ENCODE data around the gene KCNH5. TPM values are rescaled to one million over a fixed set of nuclear protein-coding genes. Genes with fewer than 3 reads are reported as not detected.

KCNH5 gene
- total RNA-seq, 4 donors from 2014 or later = not detected

DNA sequence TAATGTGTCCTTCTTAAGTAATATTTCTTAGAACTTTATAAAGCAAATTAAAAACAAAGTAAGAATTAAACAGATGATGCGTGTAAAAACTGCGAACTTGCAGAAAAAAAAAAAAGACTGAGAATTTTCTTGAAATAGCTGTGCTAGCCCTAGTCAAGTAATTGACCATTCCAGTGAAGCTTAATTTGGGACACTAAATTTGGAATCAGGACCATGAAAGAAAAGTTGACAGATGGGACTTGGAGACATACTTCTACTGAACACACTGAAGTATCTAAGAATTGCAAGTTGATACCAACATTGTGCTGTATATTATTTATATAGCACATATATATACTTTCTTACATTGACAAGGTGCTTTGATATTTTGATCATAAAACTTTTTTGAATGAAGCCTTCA lies 386.6 kb downstream of the KCNH5 start:
- intact Hi-C loops (cut with DNase I; ENCODE audit: low total_unique reads) = no loop called here
- DNase-seq (no peak), ATAC-seq (no peak)
- in situ Hi-C loops (cut with MboI; ENCODE audit: low sequenced_read_pairs in 4 of 4) = no loop called here
- TF ChIP-seq POLR2A (IDR thresholded peaks at IDR 0.05) = no peak
- TF ChIP-seq CTCF (IDR thresholded peaks at IDR 0.05 in 4 of 5, conservative IDR thresholded peaks at IDR 0.05 in 1 of 5) = no peak
- H3K36me3 ChIP-seq = no peaks in the 10 kb centered on the region
- no peaks in the 10 kb centered on the region for H3K9me3 ChIP-seq
- no peaks in the 10 kb centered on the region for H3K4me1 ChIP-seq
- no peaks in the 10 kb centered on the region for H3K27me3 ChIP-seq
- no peak overlapping the region for H3K27ac ChIP-seq
- H3K4me3 ChIP-seq = no peak overlapping the region

GRCh38 chr14:62657376-62657775 lies 387.9 kb downstream of the KCNH5 start:
- Histone ChIP-seq H3K27ac (no peak overlapping the region), H3K4me1 (no peaks in the 10 kb centered on the region), H3K27me3 (no peaks in the 10 kb centered on the region), H3K9me3 (no peaks in the 10 kb centered on the region), H3K4me3 (no peak overlapping the region), H3K36me3 (no peaks in the 10 kb centered on the region)
- intact Hi-C loops (cut with DNase I; ENCODE audit: low total_unique reads) = no loop called here
- TF ChIP-seq CTCF (IDR thresholded peaks at IDR 0.05 in 4 of 5, conservative IDR thresholded peaks at IDR 0.05 in 1 of 5) = no peak
- TF ChIP-seq POLR2A (IDR thresholded peaks at IDR 0.05) = no peak
- in situ Hi-C loops (cut with MboI; ENCODE audit: low sequenced_read_pairs in 4 of 4) = no loop called here
- no peak for ATAC-seq
- DNase-seq = no peak

- no peaks in the 10 kb centered on the region for H3K9me3 ChIP-seq
- no peak overlapping the region for H3K4me3 ChIP-seq
- no peak for DNase-seq
- ATAC-seq = no peak
- no peaks in the 10 kb centered on the region for H3K27me3 ChIP-seq
- no peak overlapping the region for H3K27ac ChIP-seq
- no peaks in the 10 kb centered on the region for H3K36me3 ChIP-seq
- intact Hi-C loops (cut with DNase I; ENCODE audit: low total_unique reads) (no loop called here), in situ Hi-C loops (cut with MboI; ENCODE audit: low sequenced_read_pairs in 4 of 4) (no loop called here)
- TF ChIP-seq POLR2A (IDR thresholded peaks at IDR 0.05) (no peak), CTCF (IDR thresholded peaks at IDR 0.05 in 4 of 5, conservative IDR thresholded peaks at IDR 0.05 in 1 of 5) (no peak)
- no peaks in the 10 kb centered on the region for H3K4me1 ChIP-seq
Measured at GRCh38 chr14:62655166-62655565, 390.1 kb downstream of the KCNH5 start.

DNA sequence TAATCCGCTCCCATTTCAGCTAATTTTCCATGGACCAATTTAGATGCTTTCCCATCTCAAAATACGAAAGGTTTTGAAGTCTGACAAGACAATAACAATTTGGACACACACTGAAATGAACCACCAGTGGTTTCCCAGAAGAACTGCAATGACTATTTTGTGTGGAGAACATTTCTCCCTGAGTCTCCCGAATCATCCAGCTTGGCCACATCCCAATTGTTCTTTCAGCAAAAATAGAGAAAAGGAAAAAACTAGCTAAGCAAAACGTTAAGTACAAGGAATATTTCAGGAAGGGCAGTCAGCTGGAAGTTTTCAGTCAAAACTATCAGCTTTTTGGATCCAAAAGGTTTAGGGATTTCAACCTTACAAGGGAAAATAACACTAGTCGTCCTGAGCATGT lies 390.6 kb downstream of the KCNH5 start:
- in situ Hi-C loops (cut with MboI; ENCODE audit: low sequenced_read_pairs in 4 of 4) = no loop called here
- ATAC-seq (no peak), DNase-seq (no peak)
- H3K4me1 ChIP-seq = no peaks in the 10 kb centered on the region
- no peak overlapping the region for H3K4me3 ChIP-seq
- TF ChIP-seq POLR2A (IDR thresholded peaks at IDR 0.05) (no peak), CTCF (IDR thresholded peaks at IDR 0.05 in 4 of 5, conservative IDR thresholded peaks at IDR 0.05 in 1 of 5) (no peak)
- H3K27me3 ChIP-seq = no peaks in the 10 kb centered on the region
- intact Hi-C loops (cut with DNase I; ENCODE audit: low total_unique reads) = no loop called here
- no peaks in the 10 kb centered on the region for H3K36me3 ChIP-seq
- H3K9me3 ChIP-seq = no peaks in the 10 kb centered on the region
- no peak overlapping the region for H3K27ac ChIP-seq

Other genes with a start within 250 kb of the KCNH5 start
- 1 to 10 TPM; 2.8 to 4.9 (median 3.8) TPM for gene RHOJ, start 159.0 kb upstream of the KCNH5 start, total RNA-seq

All from gastrocnemius medialis (tissue), 4 donors.